CD4-positive, alpha-beta T cell (primary cell): ENCODE data around the gene PVALEF. TPM values are rescaled to one million over a fixed set of nuclear protein-coding genes. Genes with fewer than 3 reads are reported as not detected.

Experiments used
- ATAC-seq: fragments of 200-7000 bp; cut with Tn5 transposase; one replicate; pipeline ENCODE4 v1.10.0; 2022; ENCODE audit warnings: mild to moderate bottlenecking; ENCODE audit not compliant: poor library complexity
- CTCF ChIA-PET: fragments of 350-600 bp; sonication (Branson Sonifier 250); formaldehyde crosslinking; loops from one replicate; lab custom pipeline; 2021; ENCODE audit warnings: antibody characterized with exemption, inconsistent platforms; lab: Charles Lee
- POLR2A ChIA-PET: fragments of 350-600 bp; sonication (Branson Sonifier 250); formaldehyde crosslinking; loops from one replicate; lab custom pipeline; 2021; ENCODE audit warnings: antibody characterized with exemption, inconsistent platforms; lab: Charles Lee
- DNase-seq, 14 experiments: peaks; one replicate each; pipeline ENCODE4 v3.0.0-alpha.2; 2013 to 2020; ENCODE audit warnings: mixed read lengths in 2 of 14
- H3K27ac ChIP-seq, 2 donors: one replicate each; pipeline versions ENCODE4 v1.5.1 to v1.7.0; 2013; ENCODE audit warnings: low read length in 2 of 2, low read depth in 1 of 2, mild to moderate bottlenecking in 1 of 2
- H3K27me3 ChIP-seq, 2 experiments: 1 replicate in 1 of 2; 2 replicates in 1 of 2; pipeline versions ENCODE4 v1.6.1 to v1.7.0; 2013; ENCODE audit warnings: low read length in 2 of 2, control low read depth in 1 of 2, mild to moderate bottlenecking in 1 of 2, moderate library complexity in 1 of 2; ENCODE audit not compliant: insufficient read depth in 2 of 2, control insufficient read depth in 1 of 2
- H3K36me3 ChIP-seq: one replicate; pipeline ENCODE4 v1.6.1; 2013; ENCODE audit warnings: low read length, control low read depth; ENCODE audit not compliant: insufficient read depth
- H3K4me1 ChIP-seq: one replicate; pipeline ENCODE4 v1.6.1; 2013; ENCODE audit warnings: low read length, control low read depth; ENCODE audit not compliant: insufficient read depth
- H3K4me3 ChIP-seq: one replicate; pipeline ENCODE4 v1.5.1; 2013; ENCODE audit warnings: mild to moderate bottlenecking, low read length, moderate library complexity
- H3K9me3 ChIP-seq, 2 experiments: 1 replicate in 1 of 2; 2 replicates in 1 of 2; pipeline versions ENCODE4 v1.6.1 to v1.7.0; 2013; ENCODE audit warnings: low read length in 2 of 2, mild to moderate bottlenecking in 2 of 2, control low read depth in 1 of 2, moderate library complexity in 1 of 2; ENCODE audit not compliant: control insufficient read depth in 1 of 2, insufficient read depth in 1 of 2
- H3K27ac Mint-ChIP-seq: one replicate; pipeline ENCODE4 v1.8.0; 2020; ENCODE audit warnings: mixed read lengths
- H3K27me3 Mint-ChIP-seq: one replicate; pipeline ENCODE4 v1.8.0; 2021; ENCODE audit warnings: mixed read lengths
- H3K36me3 Mint-ChIP-seq: one replicate; pipeline ENCODE4 v1.8.0; 2021; ENCODE audit warnings: low read depth, mixed read lengths
- H3K4me1 Mint-ChIP-seq: one replicate; pipeline ENCODE4 v1.8.0; 2021; ENCODE audit warnings: low read depth, mixed read lengths
- H3K4me3 Mint-ChIP-seq: one replicate; pipeline ENCODE4 v1.8.0; 2020; ENCODE audit warnings: mild to moderate bottlenecking, mixed read lengths
- H3K9me3 Mint-ChIP-seq: one replicate; pipeline ENCODE4 v1.8.0; 2020; ENCODE audit warnings: mixed read lengths
- intact Hi-C, 2 experiments: fragments of 100-400 bp; cut with DNase I in 1 of 2; cut with micrococcal nuclease in 1 of 2; formaldehyde crosslinking; loops; one replicate each; pipeline versions ENCODE4 v1.15.1 to v1.9.0; 2023 to 2025; cut with DNase I, micrococcal nuclease
- total RNA-seq, 174 experiments: library from RNA in 2 of 174; stranded (reverse) in 2 of 174; gene quantifications; one replicate each; pipeline ENCODE4 v1.2.3 and lab custom pipeline; 2021 to 2026
- TF ChIP-seq, protein P1 (sequence below): fragments of 200-600 bp; IDR thresholded peaks from one replicate; pipeline ENCODE4 v1.8.0; 2022; ENCODE audit warnings: antibody characterized with exemption, mild to moderate bottlenecking

The PVALEF gene
- total RNA-seq, 2 experiments from 2014 or later = not detected

DNA sequence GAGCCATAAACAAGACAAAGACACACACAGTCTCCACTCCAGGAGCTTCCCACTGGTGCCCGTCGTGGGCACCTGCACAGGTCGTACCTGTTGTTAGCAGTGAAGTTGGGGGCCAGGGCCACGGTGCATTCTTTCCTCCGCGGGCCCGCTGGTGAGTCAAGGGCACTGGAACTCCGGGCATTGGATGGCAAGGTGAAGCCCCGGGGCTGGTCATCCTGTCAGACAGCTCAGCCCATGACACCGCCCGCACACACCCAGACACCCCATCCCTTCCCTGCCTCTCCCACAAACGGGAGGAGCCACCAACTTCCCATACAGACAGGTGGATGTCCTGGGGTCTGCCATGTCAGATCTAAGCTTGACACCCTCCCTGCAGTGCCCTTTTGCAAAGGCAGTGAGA, 41.4 kb downstream of the PVALEF start:
- DNase-seq (no peak), ATAC-seq (no peak)
- Histone ChIP-seq H3K36me3 (peaks cover 2% of the 10 kb centered on the region), H3K27ac (no peak overlapping the region), H3K4me3 (no peak overlapping the region), H3K4me1 (no peaks in the 10 kb centered on the region), H3K27me3 (no peaks in the 10 kb centered on the region), H3K9me3 (no peaks in the 10 kb centered on the region)
- Mint-ChIP-seq H3K27me3 (no peaks in the 10 kb centered on the region), H3K27ac (no peak overlapping the region), H3K4me3 (no peak overlapping the region), H3K36me3 (no peaks in the 10 kb centered on the region), H3K9me3 (no peaks in the 10 kb centered on the region), H3K4me1 (no peaks in the 10 kb centered on the region)
- TF ChIP-seq, protein P1, sequence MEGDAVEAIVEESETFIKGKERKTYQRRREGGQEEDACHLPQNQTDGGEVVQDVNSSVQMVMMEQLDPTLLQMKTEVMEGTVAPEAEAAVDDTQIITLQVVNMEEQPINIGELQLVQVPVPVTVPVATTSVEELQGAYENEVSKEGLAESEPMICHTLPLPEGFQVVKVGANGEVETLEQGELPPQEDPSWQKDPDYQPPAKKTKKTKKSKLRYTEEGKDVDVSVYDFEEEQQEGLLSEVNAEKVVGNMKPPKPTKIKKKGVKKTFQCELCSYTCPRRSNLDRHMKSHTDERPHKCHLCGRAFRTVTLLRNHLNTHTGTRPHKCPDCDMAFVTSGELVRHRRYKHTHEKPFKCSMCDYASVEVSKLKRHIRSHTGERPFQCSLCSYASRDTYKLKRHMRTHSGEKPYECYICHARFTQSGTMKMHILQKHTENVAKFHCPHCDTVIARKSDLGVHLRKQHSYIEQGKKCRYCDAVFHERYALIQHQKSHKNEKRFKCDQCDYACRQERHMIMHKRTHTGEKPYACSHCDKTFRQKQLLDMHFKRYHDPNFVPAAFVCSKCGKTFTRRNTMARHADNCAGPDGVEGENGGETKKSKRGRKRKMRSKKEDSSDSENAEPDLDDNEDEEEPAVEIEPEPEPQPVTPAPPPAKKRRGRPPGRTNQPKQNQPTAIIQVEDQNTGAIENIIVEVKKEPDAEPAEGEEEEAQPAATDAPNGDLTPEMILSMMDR = no peak
- intact Hi-C loops = no loop called here
- ChIA-PET CTCF (no interaction called here), POLR2A (no interaction called here)

DNA sequence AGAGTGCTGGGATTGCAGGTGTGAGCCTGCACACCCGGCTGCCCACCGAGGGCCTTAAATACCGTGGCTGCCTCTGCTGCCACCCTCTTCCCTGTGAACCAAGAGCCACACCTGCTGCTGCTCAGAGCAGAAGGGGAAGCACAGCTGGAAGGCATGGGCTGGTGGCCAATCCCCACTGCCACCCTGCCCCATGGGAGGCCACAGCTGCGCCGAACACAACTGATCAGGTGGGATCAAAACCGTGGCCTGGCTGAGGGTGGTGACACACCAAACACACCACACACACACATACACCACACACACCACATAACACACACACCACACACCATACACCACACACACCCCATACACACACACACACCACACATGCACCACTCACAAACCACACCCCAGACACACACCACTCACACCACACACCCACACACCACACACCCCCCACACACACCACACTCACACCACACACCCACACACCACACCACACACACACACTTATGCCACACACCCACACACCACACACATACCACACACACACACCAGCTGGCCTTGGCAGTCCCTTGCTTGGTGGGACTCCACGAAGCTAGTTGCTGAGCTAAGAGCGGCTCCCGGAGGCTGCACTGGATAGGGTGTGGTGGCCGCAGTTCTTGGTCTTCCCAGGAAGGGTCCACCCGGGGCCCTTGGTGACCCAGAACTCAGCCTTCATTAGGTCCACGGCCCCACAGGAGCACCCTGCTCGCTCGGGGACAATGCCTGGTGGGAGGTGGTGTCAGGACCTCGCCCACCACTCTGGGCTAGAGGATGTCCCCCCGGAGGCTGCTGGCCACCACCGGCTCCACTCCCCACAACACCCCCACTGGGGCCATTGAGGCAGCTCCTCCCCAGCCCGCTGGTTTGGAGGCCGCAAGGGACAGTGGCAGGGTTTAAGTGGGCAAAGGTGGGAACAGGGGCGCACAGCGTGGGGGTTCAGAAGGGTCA, 42.6 kb downstream of the PVALEF start:
- TF ChIP-seq, protein P1 = no peak
- Mint-ChIP-seq H3K27ac (no peak overlapping the region), H3K4me1 (no peaks in the 10 kb centered on the region), H3K9me3 (no peaks in the 10 kb centered on the region), H3K36me3 (no peaks in the 10 kb centered on the region), H3K4me3 (no peak overlapping the region), H3K27me3 (no peaks in the 10 kb centered on the region)
- H3K27ac ChIP-seq = no peak overlapping the region
- H3K9me3 ChIP-seq = no peaks in the 10 kb centered on the region
- ChIA-PET CTCF (no interaction called here), POLR2A (no interaction called here)
- no peaks in the 10 kb centered on the region for H3K4me1 ChIP-seq
- H3K36me3 ChIP-seq = peaks cover 2% of the 10 kb centered on the region
- DNase-seq (no peak), ATAC-seq (no peak)
- intact Hi-C loops = no loop called here
- no peak overlapping the region for H3K4me3 ChIP-seq
- H3K27me3 ChIP-seq = no peaks in the 10 kb centered on the region

DNA sequence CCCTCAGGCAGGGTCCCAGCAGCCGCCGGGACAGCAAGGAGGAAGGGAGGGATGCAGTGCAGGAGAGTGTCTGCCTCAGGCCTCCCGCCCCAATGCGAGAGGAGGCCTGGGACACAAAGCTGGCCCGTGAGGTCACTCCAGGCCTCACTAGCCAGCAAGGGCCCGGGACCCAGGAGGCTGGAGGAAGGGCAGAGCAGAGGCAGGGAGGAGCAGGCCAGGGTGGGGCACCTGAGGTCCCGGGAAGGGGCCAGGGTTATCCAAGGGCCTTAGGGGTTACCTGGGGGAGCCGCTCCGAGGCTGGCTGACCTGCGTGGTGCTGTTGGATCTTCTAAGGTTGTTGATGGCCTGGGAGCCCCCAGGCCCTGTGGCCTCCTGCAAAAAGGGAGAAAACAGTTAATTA, 43.3 kb downstream of the PVALEF start:
- Mint-ChIP-seq H3K36me3 (no peaks in the 10 kb centered on the region), H3K4me1 (no peaks in the 10 kb centered on the region), H3K9me3 (no peaks in the 10 kb centered on the region), H3K4me3 (no peak overlapping the region), H3K27me3 (no peaks in the 10 kb centered on the region), H3K27ac (no peak overlapping the region)
- no peak overlapping the region for H3K4me3 ChIP-seq
- DNase-seq (no peak), ATAC-seq (no peak)
- ChIA-PET CTCF (no interaction called here), POLR2A (no interaction called here)
- intact Hi-C loops = no loop called here
- TF ChIP-seq, protein P1 = no peak
- H3K27ac ChIP-seq = no peak overlapping the region
- no peaks in the 10 kb centered on the region for H3K27me3 ChIP-seq
- H3K4me1 ChIP-seq = no peaks in the 10 kb centered on the region
- no peaks in the 10 kb centered on the region for H3K9me3 ChIP-seq
- H3K36me3 ChIP-seq = peaks cover 2% of the 10 kb centered on the region
